ENCODE results near the gene TBCEL.
"Not testable (repeated sequence)": the region's sequence is repeated elsewhere in the genome, so short reads cannot be mapped to it uniquely, and the experiment has no call there.

TBCEL gene

GRCh38 chr11:121112498-121113455 lies 88.9 kb downstream of the TBCEL start:
- DNase-seq (ENCODE audit: low spot score), result peak; percentile 73
- in situ Hi-C loops (cut with MboI; ENCODE audit: low pct_unique_long_range_greater_than_20kb, low sequenced_read_pairs, unreplicated experiment), result no loop called here
- peak; percentile 61 for TF ChIP-seq CTCF (IDR thresholded peaks at IDR 0.05; ENCODE audit: extremely low read depth, insufficient read depth, missing control alignments)

- no peak for DNase-seq (ENCODE audit: low spot score)
- in situ Hi-C loops (cut with MboI; ENCODE audit: low pct_unique_long_range_greater_than_20kb, low sequenced_read_pairs, unreplicated experiment), result no loop called here
- TF ChIP-seq CTCF (IDR thresholded peaks at IDR 0.05; ENCODE audit: extremely low read depth, insufficient read depth, missing control alignments), result no peak
Measured at GRCh38 chr11:121113611-121114010, 89.7 kb downstream of the TBCEL start.

GRCh38 chr11:121115024-121115423 lies 91.1 kb downstream of the TBCEL start:
- in situ Hi-C loops (cut with MboI; ENCODE audit: low pct_unique_long_range_greater_than_20kb, low sequenced_read_pairs, unreplicated experiment), result not testable (repeated sequence)

GRCh38 chr11:121117788-121118187 lies 93.9 kb downstream of the TBCEL start:
- DNase-seq (ENCODE audit: low spot score), result no peak
- TF ChIP-seq CTCF (IDR thresholded peaks at IDR 0.05; ENCODE audit: extremely low read depth, insufficient read depth, missing control alignments), result no peak
- in situ Hi-C loops (cut with MboI; ENCODE audit: low pct_unique_long_range_greater_than_20kb, low sequenced_read_pairs, unreplicated experiment), result no loop called here

More at GRCh38 chr11:121115024-121115423, 91.1 kb downstream of the TBCEL start:
- DNase-seq (ENCODE audit: low spot score), result not testable (repeated sequence)

DNA sequence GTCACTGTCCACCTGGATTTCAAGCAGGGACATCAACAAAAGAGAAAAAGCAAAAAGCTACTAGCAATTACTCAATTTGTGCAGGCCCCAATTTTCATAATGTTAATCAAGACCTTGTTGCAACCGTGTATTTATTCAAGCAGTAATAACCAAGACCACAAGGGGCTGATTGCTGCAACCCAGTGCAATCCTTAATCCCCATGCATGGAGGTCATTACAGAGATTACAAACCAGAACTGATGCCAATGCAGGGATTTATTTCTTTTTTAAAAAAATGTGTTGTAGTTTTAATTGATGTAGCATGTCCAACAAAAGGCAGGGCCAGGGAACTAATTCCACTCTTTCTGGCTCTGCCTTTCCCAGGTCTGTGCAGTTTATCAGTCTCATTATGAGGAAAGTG lies 95.5 kb downstream of the TBCEL start:
- no peak for DNase-seq (ENCODE audit: low spot score)
- no peak for TF ChIP-seq CTCF (IDR thresholded peaks at IDR 0.05; ENCODE audit: extremely low read depth, insufficient read depth, missing control alignments)
- in situ Hi-C loops (cut with MboI; ENCODE audit: low pct_unique_long_range_greater_than_20kb, low sequenced_read_pairs, unreplicated experiment), result no loop called here

DNA sequence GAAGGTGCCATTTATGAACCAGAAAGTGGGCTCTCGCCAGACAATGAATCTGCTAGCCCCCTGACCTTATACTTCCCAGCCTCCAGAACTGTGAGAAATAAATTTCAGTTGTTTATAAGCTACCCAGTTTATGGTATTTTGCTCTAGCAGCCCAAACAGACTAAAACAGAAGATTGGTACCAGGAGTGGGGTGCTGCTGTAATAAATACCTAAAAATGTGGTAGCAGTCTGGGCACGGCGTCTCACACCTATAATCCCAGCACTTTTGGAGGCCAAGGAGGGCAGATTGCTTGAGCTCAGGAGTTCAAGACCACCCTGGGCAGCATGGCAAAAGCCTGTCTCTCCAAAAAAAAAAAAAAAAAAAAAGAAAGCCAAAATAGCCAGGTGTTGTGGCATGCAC lies 98.4 kb downstream of the TBCEL start:
- DNase-seq (ENCODE audit: low spot score), result no peak
- no peak for TF ChIP-seq CTCF (IDR thresholded peaks at IDR 0.05; ENCODE audit: extremely low read depth, insufficient read depth, missing control alignments)
- in situ Hi-C loops (cut with MboI; ENCODE audit: low pct_unique_long_range_greater_than_20kb, low sequenced_read_pairs, unreplicated experiment), result no loop called here

- no peak for TF ChIP-seq CTCF (IDR thresholded peaks at IDR 0.05; ENCODE audit: extremely low read depth, insufficient read depth, missing control alignments)
- no peak for DNase-seq (ENCODE audit: low spot score)
- in situ Hi-C loops (cut with MboI; ENCODE audit: low pct_unique_long_range_greater_than_20kb, low sequenced_read_pairs, unreplicated experiment), result no loop called here
Measured at GRCh38 chr11:121123496-121124069, 99.7 kb downstream of the TBCEL start.

Data from GM13977 (cell line).